HepG2 (cell line): Measurements from ENCODE around the gene SESN1. TPM values are rescaled to one million over a fixed set of nuclear protein-coding genes. Genes with fewer than 3 reads are reported as not detected.

Source experiments
- ATAC-seq: fragments of 200-7000 bp; cut with Tn5 transposase; 3 replicates; pipeline ENCODE4 v1.9.1; 2020; ENCODE audit warnings: mild to moderate bottlenecking, moderate library complexity
- BruUV-seq: library from RNA; stranded (reverse); fragments of 400-500 nt; replicated peaks from 2 replicates; lab custom pipeline; 2021; lab: Mats Ljungman, UMichigan
- CTCF ChIA-PET: fragments of 300-600 bp; formaldehyde crosslinking; extraction: SDS; loops from one replicate; lab custom pipeline; 2021; ENCODE audit warnings: low total read pairs, inconsistent platforms, low intra/inter-chr PET ratio; lab: Yijun Ruan, JAX
- POLR2A ChIA-PET: fragments of 350-600 bp; sonication (Branson Sonifier 250); formaldehyde crosslinking; loops from one replicate; lab custom pipeline; 2020; ENCODE audit warnings: antibody characterized with exemption, inconsistent platforms; lab: Yijun Ruan, JAX
- DNase-seq: peaks from one replicate; pipeline ENCODE4 v3.0.0-alpha.2; 2015; ENCODE audit warnings: low spot score
- FAIRE-seq: peaks from 3 replicates; lab custom pipeline; 2011; peaks lifted over from hg19 to GRCh38; lab: Jason Lieb, UNC
- H2AFZ ChIP-seq: one replicate; pipeline ENCODE4 v1.6.1; 2011; ENCODE audit warnings: low read length, inconsistent platforms
- H3K27ac ChIP-seq: fragments of 300-600 bp; 3 replicates; pipeline ENCODE4 v1.8.0; 2011; ENCODE audit warnings: mixed run types, mild to moderate bottlenecking, mixed read lengths, low read length, inconsistent platforms; ENCODE audit not compliant: insufficient read depth; ENCODE audit errors: extremely low read length
- H3K27me3 ChIP-seq, 2 experiments: fragments of 200-600 bp in 1 of 2; 2 replicates in 1 of 2; 3 replicates in 1 of 2; pipeline versions ENCODE4 v1.6.0 to v1.8.0; 2011; ENCODE audit warnings: low read length in 2 of 2, mild to moderate bottlenecking in 2 of 2, moderate library complexity in 2 of 2, inconsistent platforms in 1 of 2; ENCODE audit not compliant: insufficient read depth in 2 of 2, control insufficient read depth in 1 of 2
- H3K36me3 ChIP-seq, 2 experiments: fragments of 200-600 bp in 1 of 2; replicated peaks in 1 of 2; 2 replicates in 1 of 2; 3 replicates in 1 of 2; pipeline versions ENCODE4 v1.5.1 to v1.8.0; 2011; ENCODE audit warnings: low read length in 2 of 2, inconsistent platforms in 1 of 2; ENCODE audit not compliant: insufficient read depth in 2 of 2, control insufficient read depth in 1 of 2
- H3K4me1 ChIP-seq: 2 replicates; pipeline ENCODE4 v1.5.1; 2012; ENCODE audit warnings: low read length, inconsistent platforms; ENCODE audit not compliant: insufficient read depth
- H3K4me2 ChIP-seq: 2 replicates; pipeline ENCODE4 v1.6.0; 2011; ENCODE audit warnings: low read depth, low read length, inconsistent platforms
- H3K4me3 ChIP-seq, 3 experiments: fragments of 200-600 bp in 1 of 3; sonication (generic), shearing (Covaris generic) in 1 of 3; replicated peaks in 1 of 3; 2 replicates each; pipeline ENCODE4 v1.5.1; 2011 to 2016; ENCODE audit warnings: low read length in 3 of 3, inconsistent platforms in 2 of 3, low read depth in 2 of 3, mild to moderate bottlenecking in 2 of 3, control low read depth in 1 of 3, mixed read lengths in 1 of 3; ENCODE audit not compliant: insufficient read depth in 1 of 3
- H3K79me2 ChIP-seq: one replicate; pipeline ENCODE4 v1.6.1; 2011; ENCODE audit warnings: low read length, inconsistent platforms; ENCODE audit not compliant: insufficient read depth
- H3K9ac ChIP-seq: 2 replicates; pipeline ENCODE4 v1.6.0; 2011; ENCODE audit warnings: mild to moderate bottlenecking, low read depth, low read length, inconsistent platforms; ENCODE audit not compliant: insufficient read depth
- H3K9me3 ChIP-seq: 2 replicates; pipeline ENCODE4 v1.5.1; 2012; ENCODE audit warnings: mild to moderate bottlenecking, low read length
- H4K20me1 ChIP-seq: 2 replicates; pipeline ENCODE4 v1.6.0; 2011; ENCODE audit warnings: inconsistent platforms, mild to moderate bottlenecking, low read length, moderate library complexity; ENCODE audit not compliant: insufficient read depth
- CHCHD3 ChIP-seq: sonication (generic); formaldehyde crosslinking; IDR thresholded peaks from 2 replicates; pipeline ENCODE4 v1.8.0; 2022; ENCODE audit warnings: mild to moderate bottlenecking, missing genetic modification reagents, moderate library complexity
- ELF4 ChIP-seq: sonication (generic); formaldehyde crosslinking; IDR thresholded peaks from 2 replicates; pipeline ENCODE4 v1.5.0; 2020; ENCODE audit warnings: missing genetic modification reagents, mild to moderate bottlenecking, moderate library complexity, borderline replicate concordance
- ERF ChIP-seq: IDR thresholded peaks from 2 replicates; pipeline ENCODE4 v1.6.1; 2018; ENCODE audit warnings: missing biosample characterization, missing genetic modification reagents
- KMT2B ChIP-seq: IDR thresholded peaks from 2 replicates; pipeline ENCODE4 v1.6.1; 2016; ENCODE audit warnings: missing genetic modification reagents, missing compliant biosample characterization
- MYC ChIP-seq: sonication (generic); formaldehyde crosslinking; IDR thresholded peaks from 2 replicates; pipeline ENCODE4 v1.9.0; 2021; ENCODE audit warnings: missing genetic modification reagents, borderline replicate concordance
- PLSCR1 ChIP-seq: sonication (generic); formaldehyde crosslinking; IDR thresholded peaks from 2 replicates; pipeline ENCODE4 v1.5.0; 2020; ENCODE audit warnings: missing genetic modification reagents, mild to moderate bottlenecking, borderline replicate concordance
- TBX2 ChIP-seq: sonication (generic); formaldehyde crosslinking; IDR thresholded peaks from 2 replicates; pipeline ENCODE4 v1.5.0; 2020; ENCODE audit warnings: missing genetic modification reagents, mild to moderate bottlenecking, borderline replicate concordance
- XRCC5 ChIP-seq: fragments of 200-400 bp; formaldehyde crosslinking; optimal IDR thresholded peaks from 2 replicates; pipeline ENCODE3; 2017; ENCODE audit warnings: mild to moderate bottlenecking, low read length
- ZKSCAN1 ChIP-seq: fragments of 150-350 bp; IDR thresholded peaks from 2 replicates; pipeline ENCODE4 v1.6.1; 2014; ENCODE audit warnings: low read length
- ZNF234 ChIP-seq: sonication (generic); formaldehyde crosslinking; conservative IDR thresholded peaks from 2 replicates; pipeline ENCODE4 v1.5.1; 2020; ENCODE audit warnings: mild to moderate bottlenecking, missing genetic modification reagents
- ZNF275 ChIP-seq: sonication (generic); formaldehyde crosslinking; IDR thresholded peaks from 2 replicates; pipeline ENCODE4 v1.8.0; 2022; ENCODE audit warnings: missing genetic modification reagents, mild to moderate bottlenecking, inconsistent platforms, borderline replicate concordance
- ZNF556 ChIP-seq: sonication (generic); formaldehyde crosslinking; IDR thresholded peaks from 2 replicates; pipeline ENCODE4 v1.4.0; 2020; ENCODE audit warnings: mild to moderate bottlenecking, missing genetic modification reagents, borderline replicate concordance
- ZNF629 ChIP-seq: sonication (generic); formaldehyde crosslinking; conservative IDR thresholded peaks from 2 replicates; pipeline ENCODE4 v1.5.0; 2020; ENCODE audit warnings: missing genetic modification reagents
- WGBS: methylation state at CpG from one replicate; pipeline ENCODE4 v1.1.6; 2017; ENCODE audit warnings: low lambda C conversion rate; 5-methylcytosine and 5-hydroxymethylcytosine counted together
- in situ Hi-C: cut with HindIII; loops from 2 replicates; pipeline ENCODE4 v1.10.0; 2017; ENCODE audit warnings: low pct_unique_long_range_greater_than_20kb; ENCODE audit not compliant: extremely low pct_ligation_motif_present
- intact Hi-C: fragments of 100-400 bp; cut with micrococcal nuclease; formaldehyde crosslinking; loops from one replicate; pipeline ENCODE4 v1.10.0; 2022; ENCODE audit not compliant: unreplicated experiment
- polyA plus RNA-seq, 8 experiments: library from polyadenylated mRNA; depleted of rRNA in 3 of 8; stranded (reverse) in 7 of 8; unstranded in 1 of 8; fragments of >200 nt; fragmentation: Illumina TruSeq in 4 of 8; extraction: Trizol in 4 of 8; gene quantifications; 2 replicates each; pipeline versions ENCODE4 v1.2.1 to v1.2.3, GENCODE V29; 2011 to 2016; ENCODE audit warnings: low read depth in 4 of 8, missing spikeins in 1 of 8, mixed read lengths in 1 of 8; ENCODE audit not compliant: insufficient read depth in 1 of 8
- total RNA-seq, 5 experiments: library from RNA; depleted of rRNA; stranded (reverse); fragments of >200 nt; fragmentation: Illumina TruSeq; extraction: Trizol; gene quantifications; 2 replicates each; pipeline ENCODE4 v1.2.3, GENCODE V29; 2016; ENCODE audit warnings: low read depth in 1 of 5
- TF ChIP-seq, protein P1 (sequence below): sonication (generic); formaldehyde crosslinking; IDR thresholded peaks from 2 replicates; pipeline ENCODE4 v1.8.0; 2022; ENCODE audit warnings: mild to moderate bottlenecking, missing genetic modification reagents; ENCODE audit not compliant: insufficient replicate concordance
- TF ChIP-seq, protein P2 (sequence below): IDR thresholded peaks from 2 replicates; pipeline ENCODE4 v1.6.1; 2016; ENCODE audit warnings: missing compliant biosample characterization, missing genetic modification reagents, borderline replicate concordance

The SESN1 gene
- total and polyA plus RNA-seq, 2 of the 13 experiments (the other 11 are each of a cell fraction or from before 2014, with no cell fraction given): 24.9 to 44.7 TPM

DNA sequence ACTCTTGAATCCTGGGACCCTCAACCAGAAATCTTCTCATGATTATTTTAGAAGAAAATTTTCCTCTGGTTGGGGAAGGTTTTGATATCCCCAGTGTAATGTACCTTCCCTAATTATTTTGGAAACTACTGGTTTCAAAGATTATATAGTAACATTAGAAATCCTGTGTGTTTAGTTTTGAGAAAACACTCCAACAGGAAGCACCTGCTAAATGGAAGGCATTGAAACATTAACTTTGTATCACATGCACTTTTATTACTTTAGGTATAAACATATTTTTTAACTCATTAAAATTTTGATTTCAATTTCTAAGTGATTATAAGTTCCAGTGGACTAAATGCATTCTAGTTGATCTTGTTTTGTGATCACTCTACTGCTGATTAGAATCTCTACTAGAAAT, 109.3 kb downstream of the SESN1 start:
- BruUV-seq: no TSS peak
- no peaks in the 10 kb centered on the region for H3K9me3 ChIP-seq
- H3K4me2 ChIP-seq: no peak overlapping the region
- no peak for DNase-seq
- no peaks in the 10 kb centered on the region for H3K27me3 ChIP-seq
- CTCF ChIA-PET: no interaction called here
- no peak for FAIRE-seq
- POLR2A ChIA-PET: no interaction called here
- no peak overlapping the region for H3K27ac ChIP-seq
- no peak for ATAC-seq
- no peaks in the 10 kb centered on the region for H3K79me2 ChIP-seq
- H3K4me1 ChIP-seq: peaks cover 9% of the 10 kb centered on the region
- in situ Hi-C loops: no loop called here
- H2AFZ ChIP-seq: no peak overlapping the region
- peaks cover 7 to 19% of the 10 kb centered on the region in 2 experiments for H3K36me3 ChIP-seq
- TF ChIP-seq ERF (CRISPR knock-in tag) (no peak), ELF4 (no peak)
- no peak overlapping the region for H3K4me3 ChIP-seq
- intact Hi-C loops: no loop called here
- H4K20me1 ChIP-seq: no peaks in the 10 kb centered on the region
- no peak overlapping the region for H3K9ac ChIP-seq

- ChIA-PET CTCF (no interaction called here), POLR2A (no interaction called here)
- ATAC-seq: no peak
- no TSS peak for BruUV-seq
- Histone ChIP-seq H3K9me3 (no peaks in the 10 kb centered on the region), H3K4me1 (peaks cover 11% of the 10 kb centered on the region), H2AFZ (no peak overlapping the region), H3K27ac (no peak overlapping the region), H3K4me3 (no peak overlapping the region), H3K9ac (no peak overlapping the region), H3K4me2 (no peak overlapping the region), H3K27me3 (no peaks in the 10 kb centered on the region), H4K20me1 (no peaks in the 10 kb centered on the region), H3K79me2 (no peaks in the 10 kb centered on the region), H3K36me3 (peaks cover 1 to 11% of the 10 kb centered on the region in 2 experiments; a peak in 4 of 5 replicates)
- in situ Hi-C loops (no loop called here), intact Hi-C loops (no loop called here)
- FAIRE-seq: no peak
- 31% methylated on average over 1 of the region's 1 CpG for WGBS
- DNase-seq: no peak
- TF ChIP-seq PLSCR1: no peak
- TF ChIP-seq, protein P1, sequence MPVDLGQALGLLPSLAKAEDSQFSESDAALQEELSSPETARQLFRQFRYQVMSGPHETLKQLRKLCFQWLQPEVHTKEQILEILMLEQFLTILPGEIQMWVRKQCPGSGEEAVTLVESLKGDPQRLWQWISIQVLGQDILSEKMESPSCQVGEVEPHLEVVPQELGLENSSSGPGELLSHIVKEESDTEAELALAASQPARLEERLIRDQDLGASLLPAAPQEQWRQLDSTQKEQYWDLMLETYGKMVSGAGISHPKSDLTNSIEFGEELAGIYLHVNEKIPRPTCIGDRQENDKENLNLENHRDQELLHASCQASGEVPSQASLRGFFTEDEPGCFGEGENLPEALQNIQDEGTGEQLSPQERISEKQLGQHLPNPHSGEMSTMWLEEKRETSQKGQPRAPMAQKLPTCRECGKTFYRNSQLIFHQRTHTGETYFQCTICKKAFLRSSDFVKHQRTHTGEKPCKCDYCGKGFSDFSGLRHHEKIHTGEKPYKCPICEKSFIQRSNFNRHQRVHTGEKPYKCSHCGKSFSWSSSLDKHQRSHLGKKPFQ (CRISPR knock-in tag): no peak
- no peak for TF ChIP-seq KMT2B (CRISPR knock-in tag)
- TF ChIP-seq TBX2 (CRISPR knock-in tag): no peak
- no peak for TF ChIP-seq ZNF629 (CRISPR knock-in tag)
- TF ChIP-seq, protein P2, sequence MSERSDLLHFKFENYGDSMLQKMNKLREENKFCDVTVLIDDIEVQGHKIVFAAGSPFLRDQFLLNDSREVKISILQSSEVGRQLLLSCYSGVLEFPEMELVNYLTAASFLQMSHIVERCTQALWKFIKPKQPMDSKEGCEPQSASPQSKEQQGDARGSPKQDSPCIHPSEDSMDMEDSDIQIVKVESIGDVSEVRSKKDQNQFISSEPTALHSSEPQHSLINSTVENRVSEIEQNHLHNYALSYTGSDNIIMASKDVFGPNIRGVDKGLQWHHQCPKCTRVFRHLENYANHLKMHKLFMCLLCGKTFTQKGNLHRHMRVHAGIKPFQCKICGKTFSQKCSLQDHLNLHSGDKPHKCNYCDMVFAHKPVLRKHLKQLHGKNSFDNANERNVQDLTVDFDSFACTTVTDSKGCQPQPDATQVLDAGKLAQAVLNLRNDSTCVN: no peak
- TF ChIP-seq ZNF275: no peak
- no peak for TF ChIP-seq ZNF234
- no peak for TF ChIP-seq ZNF556 (CRISPR knock-in tag)
- no peak for TF ChIP-seq XRCC5
- TF ChIP-seq CHCHD3 (CRISPR knock-in tag): no peak
- TF ChIP-seq ZKSCAN1: no peak
- no peak for TF ChIP-seq MYC
These were observed 111.5 kb downstream of the SESN1 start for GRCh38 chr6:108983151-108983550.
